Measurements from ENCODE around the gene TPST2.

GRCh38 chr22:26535603-26535908, 54.4 kb downstream of the TPST2 start:
- TF ChIP-seq CTCF (IDR thresholded peaks at IDR 0.05; ENCODE audit: low read length) (no peak), EZH2 (optimal IDR thresholded peaks at IDR 0.05; ENCODE audit: low read depth, low read length) (no peak), EZH2phosphoT487 (IDR thresholded peaks at IDR 0.05; ENCODE audit: low read length) (no peak)
